Stimulated activated naive CD4-positive, alpha-beta T cell treated with Interleukin-2 at 50 U/mL for 16 hours (primary cell): ENCODE measurements around the gene AGO1.

Experiments
- DNase-seq: peaks from one replicate; lab custom pipeline; 2025; lab: John Stamatoyannopoulos, UW

The AGO1 gene

GRCh38 chr1:35882945-35883634, at the start of gene AGO1:
Gene AGO1 (plus strand): TSS chr1:35883209. CDS start chr1:35883422, 213 bp downstream.
- DNase-seq, result peak; percentile 95

- DNase-seq, result no peak
Measured at GRCh38 chr1:35833395-35833794, 49.6 kb upstream of the AGO1 start.

DNA sequence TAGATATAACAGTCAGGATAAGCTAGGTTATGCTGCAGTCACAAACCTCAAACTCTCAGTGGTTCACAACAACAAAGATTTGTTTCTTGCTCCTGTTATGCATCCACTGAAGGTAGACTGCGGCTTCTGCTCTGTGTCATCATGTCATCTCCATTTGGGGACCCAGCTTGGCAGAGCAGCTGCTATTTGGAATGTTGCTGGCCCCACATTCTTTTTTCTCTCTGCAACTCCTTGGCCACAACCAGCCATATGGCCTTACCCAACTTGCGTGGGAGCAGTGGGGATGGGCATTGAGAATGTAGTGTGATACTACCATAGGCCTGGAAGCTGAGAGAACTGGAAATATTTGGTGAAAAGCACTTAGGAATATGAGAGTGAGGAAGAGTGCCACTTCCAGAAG, 48.8 kb upstream of the AGO1 start:
- DNase-seq, result no peak

GRCh38 chr1:35835398-35835797, 47.6 kb upstream of the AGO1 start:
- DNase-seq, result no peak

DNA sequence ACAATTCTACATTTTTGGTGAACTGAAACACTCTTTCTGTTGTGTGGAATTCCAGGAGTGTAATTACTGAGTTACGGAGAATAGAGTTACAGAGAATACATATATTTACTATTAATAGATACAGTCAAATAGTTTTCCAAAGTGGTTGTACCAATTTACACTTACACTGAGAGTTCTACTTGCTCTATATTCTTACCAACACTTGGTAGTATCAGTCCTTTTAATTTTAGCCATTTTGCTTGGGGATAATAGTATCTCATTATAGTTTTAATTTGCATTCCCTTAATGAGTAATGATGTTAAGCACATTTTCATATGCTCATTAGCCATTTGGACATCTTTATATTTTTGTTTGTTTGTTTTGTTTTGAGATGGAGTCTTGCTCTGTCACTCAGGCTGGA, 46.3 kb upstream of the AGO1 start:
- DNase-seq, result no peak

DNA sequence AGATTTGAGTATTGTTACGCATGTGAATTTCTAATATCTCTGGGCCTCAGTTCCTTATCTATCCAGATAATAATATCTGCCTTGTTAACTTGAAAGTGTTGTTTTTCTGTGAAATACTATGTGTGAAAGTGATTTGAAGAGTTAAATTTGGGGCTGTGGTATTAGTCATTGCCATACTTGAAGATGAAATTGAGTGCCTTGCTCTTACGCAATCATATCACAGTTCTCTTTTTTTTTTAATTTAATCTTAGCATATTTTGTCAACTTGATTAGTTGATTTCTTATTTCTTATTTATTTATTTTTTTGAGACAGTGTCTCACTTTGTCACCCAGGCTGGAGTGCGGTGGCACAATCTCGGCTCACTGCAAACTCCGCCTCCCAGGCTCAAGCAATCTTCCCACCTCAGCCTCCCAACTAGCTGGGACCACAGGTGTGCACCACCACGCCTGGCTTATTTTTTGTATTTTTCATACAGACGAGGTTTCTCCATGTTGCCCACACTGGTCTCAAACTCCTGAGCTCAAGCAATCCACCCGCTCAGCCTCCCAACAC, 44.2 kb upstream of the AGO1 start:
- DNase-seq, result no peak

GRCh38 chr1:35844826-35845225, 38.2 kb upstream of the AGO1 start:
- no peak for DNase-seq

DNA sequence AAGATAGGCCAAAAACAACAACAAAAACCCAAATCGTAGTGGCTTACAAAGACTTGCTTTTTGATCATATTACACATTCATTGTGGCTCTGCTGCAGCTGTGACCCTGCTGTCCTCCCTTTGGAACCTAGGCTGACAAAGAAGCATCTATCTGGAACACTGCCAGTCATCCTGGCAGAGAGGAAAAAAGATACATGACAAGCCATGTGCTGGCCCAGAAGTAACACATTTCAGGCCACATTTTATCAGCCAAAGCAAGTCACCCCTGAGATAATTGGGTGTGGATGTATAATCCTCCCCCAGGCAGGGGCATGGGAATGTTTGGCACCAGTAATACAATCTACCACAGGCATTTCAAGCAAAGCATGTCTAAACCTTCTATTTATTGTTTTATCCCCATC, 37.2 kb upstream of the AGO1 start:
- no peak for DNase-seq

DNA sequence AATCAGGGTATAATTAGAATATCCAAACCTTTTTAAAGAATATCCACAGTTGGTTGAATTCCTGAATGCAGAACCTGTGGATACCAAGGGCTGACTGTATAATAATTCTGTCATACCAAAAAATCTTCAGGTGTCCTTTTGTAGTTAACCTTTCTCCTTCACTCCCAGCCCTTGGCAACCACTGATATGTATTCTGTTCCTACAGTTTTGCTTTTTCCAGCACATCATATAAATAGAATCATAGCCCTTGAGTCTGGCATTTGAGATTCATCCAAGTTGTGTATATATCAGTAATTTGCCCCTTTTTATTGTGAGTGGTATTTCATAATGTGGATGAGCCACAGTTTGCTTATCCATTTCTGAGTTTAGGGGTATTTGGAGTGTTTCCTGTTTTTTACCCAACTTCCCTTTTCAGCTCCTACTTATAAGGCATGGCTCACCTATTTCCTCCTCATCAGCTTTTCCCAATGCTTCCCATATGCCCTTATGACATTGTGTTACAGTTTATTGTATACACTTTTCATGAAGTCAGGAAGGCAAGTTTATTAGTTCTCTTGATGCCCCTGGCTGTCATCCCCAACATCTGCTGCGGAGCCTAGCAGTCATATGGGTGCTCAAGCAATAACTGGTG, 35.0 kb upstream of the AGO1 start:
- no peak for DNase-seq

DNA sequence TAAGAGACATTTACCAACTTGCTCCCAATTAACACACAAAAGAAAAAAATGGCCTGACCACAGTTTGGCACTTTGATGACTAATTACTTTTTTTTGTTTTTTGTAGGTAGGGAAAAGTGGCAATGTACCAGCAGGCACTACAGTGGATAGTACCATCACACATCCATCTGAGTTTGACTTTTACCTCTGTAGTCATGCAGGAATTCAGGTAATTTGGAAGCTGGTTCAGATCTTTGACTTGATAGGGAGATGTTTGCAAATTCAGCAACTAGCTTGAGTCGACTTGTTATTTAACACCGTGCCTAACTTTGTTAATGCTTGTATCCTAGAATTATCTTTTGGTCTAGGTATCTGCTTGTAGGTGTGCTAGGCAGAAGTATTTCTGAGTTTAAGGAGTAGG, 33.0 kb upstream of the AGO1 start:
- no peak for DNase-seq

DNA sequence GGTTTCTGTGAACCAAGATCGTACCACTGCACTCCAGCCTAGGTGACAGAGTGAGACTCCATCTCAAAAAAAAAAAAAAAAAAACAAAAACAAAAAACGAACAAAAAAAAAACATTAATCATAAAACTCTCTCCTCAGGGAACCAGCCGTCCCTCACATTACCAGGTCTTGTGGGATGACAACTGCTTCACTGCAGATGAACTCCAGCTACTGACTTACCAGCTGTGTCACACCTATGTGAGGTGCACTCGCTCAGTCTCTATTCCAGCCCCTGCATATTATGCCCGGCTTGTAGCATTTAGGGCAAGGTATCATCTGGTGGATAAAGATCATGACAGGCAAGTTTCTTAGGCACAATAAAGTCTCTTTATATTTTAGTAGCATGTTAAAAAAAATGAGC, 32.3 kb upstream of the AGO1 start:
- no peak for DNase-seq

DNA sequence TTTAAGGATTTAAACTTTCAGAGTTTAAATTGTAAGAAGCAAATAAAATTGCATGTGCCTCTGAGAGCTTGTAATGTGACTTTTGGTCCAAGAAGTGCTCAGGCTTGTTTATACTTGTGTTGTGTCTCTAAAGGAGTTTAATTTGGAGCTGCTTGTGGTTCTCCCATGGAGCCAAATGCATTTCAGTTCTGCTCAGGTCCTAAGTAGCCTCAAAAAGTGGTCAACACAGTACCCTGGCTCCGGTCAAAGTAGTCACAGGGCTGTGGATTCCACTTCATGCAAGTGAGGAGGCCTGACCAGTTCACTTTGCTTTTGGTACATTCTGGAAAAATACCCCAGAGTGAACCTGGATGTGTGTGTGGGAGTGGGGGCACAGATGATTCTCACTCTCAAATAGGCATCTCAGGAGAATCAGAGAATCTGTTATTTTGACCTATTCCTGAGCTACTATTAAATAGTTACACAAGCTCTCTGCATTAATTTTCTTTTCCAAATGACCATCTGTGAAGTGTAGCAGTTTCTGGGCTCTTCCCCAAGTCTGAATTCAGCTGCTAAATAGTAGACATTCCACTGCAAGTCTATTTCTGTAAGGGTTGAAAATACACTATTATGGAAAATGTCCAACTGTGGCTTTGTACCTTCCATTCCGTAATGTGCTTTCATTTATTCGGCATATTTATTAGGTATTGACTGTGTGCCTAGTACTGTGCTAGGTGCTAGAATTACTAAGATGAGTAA, 31.7 kb upstream of the AGO1 start:
- DNase-seq, result no peak

DNA sequence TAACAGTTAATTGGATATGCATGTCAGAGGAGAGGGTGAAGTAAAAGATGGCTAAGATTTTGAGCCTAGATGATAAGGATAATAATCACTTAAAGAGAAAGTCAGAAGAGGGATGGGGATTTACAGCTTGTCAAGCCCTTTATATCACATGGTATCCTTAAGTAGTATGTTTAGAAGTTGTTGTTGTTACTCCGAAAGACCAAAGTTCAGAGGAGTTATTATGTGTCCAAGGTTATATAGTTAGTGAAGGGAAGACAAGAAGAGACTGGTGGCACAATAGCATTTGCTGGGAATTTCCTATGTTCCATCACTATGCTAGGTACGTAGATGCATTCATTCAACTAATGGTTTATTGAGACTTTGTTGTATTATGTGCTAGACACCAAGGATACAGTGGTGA, 30.8 kb upstream of the AGO1 start:
- no peak for DNase-seq

- no peak for DNase-seq
Measured at GRCh38 chr1:35854989-35855700, 27.9 kb upstream of the AGO1 start.

GRCh38 chr1:35856964-35857363, 26.0 kb upstream of the AGO1 start:
- no peak for DNase-seq

- no peak for DNase-seq
Measured at GRCh38 chr1:35857830-35858229, 25.2 kb upstream of the AGO1 start.

DNA sequence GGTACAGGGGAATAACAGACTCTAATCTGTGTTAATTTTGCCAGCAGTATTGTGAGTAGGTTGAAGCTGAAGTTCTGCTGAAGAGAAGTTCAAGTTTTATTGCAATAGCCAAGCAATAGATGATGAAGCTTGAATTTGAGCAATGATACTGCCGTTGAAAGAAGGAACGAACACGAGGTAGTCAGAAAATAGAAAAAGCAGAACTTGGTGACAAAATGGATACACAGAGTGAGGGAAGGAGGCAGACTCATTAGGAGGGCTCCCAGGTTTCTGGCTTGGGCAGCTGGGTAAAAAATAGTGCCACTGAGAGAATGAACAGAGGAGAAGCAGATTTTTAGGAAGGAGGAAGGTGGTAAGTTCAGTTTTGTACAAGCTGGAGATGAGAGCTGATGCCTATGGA, 22.3 kb upstream of the AGO1 start:
- no peak for DNase-seq

DNA sequence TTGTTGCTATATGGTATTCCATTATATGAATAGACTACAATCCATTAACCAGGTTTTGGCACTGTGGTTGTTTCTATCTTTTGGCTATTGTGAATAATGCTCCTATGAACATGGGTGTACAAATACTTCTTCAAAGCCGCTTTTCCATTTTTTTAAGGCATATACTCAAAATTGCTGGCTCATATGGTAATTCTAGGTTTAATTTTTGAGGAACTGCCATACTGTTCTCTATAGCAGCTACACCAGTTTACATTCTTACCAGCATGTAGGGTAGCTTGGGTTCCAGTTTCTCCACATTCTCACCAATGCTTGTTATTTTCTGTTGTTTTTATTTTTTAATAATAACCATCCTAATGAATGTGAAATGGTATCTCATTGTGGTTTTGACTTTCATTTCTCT, 19.9 kb upstream of the AGO1 start:
- no peak for DNase-seq

GRCh38 chr1:35863881-35864625, 19.0 kb upstream of the AGO1 start:
- DNase-seq, result no peak

GRCh38 chr1:35864813-35865212, 18.2 kb upstream of the AGO1 start:
- DNase-seq, result no peak

DNA sequence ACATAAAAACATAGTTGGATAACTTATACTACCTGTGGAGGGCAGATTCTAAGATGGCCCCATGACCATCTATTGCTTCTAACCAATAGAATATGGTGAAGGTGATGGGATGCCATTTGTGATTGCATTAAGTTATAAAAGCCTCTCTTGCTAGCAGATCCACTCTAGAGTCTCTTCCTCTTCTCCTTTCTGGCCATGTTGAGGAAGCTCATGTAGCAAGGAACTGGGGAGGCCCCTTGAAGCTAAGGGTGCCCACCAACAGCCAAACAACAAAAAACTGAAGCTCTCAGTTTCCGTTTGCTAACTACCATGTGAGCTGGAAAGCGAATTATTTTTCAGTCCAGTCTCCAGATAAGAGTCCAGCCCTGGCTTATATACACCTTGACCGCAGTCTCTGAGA, 16.0 kb upstream of the AGO1 start:
- no peak for DNase-seq
